ENCODE results near the gene NR2C2. TPM values are rescaled to one million over a fixed set of nuclear protein-coding genes. Genes with fewer than 3 reads are reported as not detected.

Gene NR2C2
- 13.4 and 18.3 TPM in 2 replicates for total RNA-seq

GRCh38 chr3:14947100-14947885 lies at the start of gene NR2C2:
Gene NR2C2 (plus strand): TSS chr3:14947583. CDS start chr3:15003915, 56,332 bp downstream.

DNA sequence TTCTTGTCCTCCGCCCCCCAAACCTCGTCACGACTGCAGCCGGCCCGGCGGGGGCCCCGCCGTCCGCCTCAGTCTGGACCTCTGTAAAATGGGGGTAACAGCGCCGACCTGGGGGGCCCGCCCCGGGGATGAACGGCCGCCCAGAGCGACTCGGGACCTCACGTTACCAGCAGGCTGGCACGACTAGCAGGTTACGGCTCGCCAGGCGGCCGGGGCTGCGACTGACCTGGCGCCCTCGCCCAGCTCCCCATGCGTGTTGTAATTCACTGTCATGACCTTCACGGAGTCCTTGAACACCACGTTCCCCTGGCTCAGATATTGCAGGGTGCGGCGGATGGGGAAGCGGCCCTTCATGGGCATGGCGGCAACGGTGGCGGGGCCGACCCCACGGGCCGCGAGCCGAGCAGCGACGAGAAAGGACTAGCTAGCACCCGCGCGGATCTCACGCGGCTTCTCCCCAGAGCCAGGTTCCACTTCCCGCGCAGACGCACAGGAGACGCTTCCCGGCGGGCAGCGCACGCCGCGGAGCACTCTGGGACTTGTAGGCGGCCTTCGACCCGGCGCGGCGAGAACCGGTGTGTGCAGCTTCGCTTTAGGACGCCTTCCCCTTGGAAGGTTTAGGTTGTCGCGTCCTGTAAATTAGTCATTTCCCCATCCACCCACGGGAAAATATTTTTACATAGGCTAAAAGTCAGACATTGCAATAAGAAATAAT lies 117.6 kb downstream of the NR2C2 start, which contains the start of gene MRPS25:
Gene MRPS25 (minus strand): TSS at position 481 of the 715 bp plus-strand sequence. CDS start 121 bp downstream, at position 360.

Other genes with a start within 250 kb of the NR2C2 start
- 0.58 and 0.85 TPM in 2 replicates for gene FGD5, start 128.6 kb upstream of the NR2C2 start, total RNA-seq
- 18.3 and 37.6 TPM in 2 replicates for gene MRPS25, start 117.7 kb downstream of the NR2C2 start, total RNA-seq
- 25.1 and 26.8 TPM in 2 replicates for gene RBSN, start 151.6 kb downstream of the NR2C2 start, total RNA-seq